GM12801 (cell line): ENCODE measurements around the gene GDPD5.

Experiments
- CTCF ChIP-seq: IDR thresholded peaks from one replicate; pipeline ENCODE4 v1.5.1; 2011; ENCODE audit warnings: control low read depth; ENCODE audit not compliant: insufficient read length; ENCODE audit errors: extremely low read depth

GDPD5 gene

DNA sequence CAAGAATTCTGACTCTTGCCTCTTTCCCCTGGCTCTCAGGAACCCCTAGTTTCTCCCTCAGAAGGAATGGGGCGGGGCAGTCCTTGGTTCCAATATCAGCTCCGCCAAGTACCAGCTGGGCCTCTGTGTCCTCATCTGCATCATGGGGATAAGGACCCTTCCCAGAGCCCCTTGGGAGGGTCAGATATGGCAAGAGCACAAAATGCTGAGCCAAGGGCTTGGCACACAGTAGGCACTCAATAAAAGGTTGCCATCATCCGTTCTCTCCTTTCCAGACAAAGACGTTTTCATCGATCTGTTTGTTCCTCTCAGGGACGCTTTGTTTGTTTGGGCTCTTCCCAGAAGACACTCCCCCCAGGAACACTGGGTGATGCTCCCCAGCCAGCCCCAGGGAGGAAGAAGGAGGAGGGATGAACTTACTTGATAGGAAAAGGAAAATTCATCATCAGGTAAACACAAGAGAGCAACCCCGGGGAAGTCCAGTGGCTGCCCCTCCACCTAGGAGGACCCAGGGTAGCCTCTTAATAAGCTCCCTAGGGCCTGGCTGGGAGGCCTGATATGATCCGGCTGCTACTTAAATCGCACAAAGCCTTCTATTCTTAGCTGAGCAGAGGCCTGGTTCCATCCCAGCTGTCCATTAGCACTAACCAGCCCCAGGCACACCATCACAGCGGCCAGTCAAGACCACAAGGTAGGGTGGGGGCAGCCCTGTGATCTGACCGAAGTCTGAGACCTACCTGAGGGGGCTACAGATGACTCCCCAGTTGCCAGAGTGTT is 19.6 kb downstream of the GDPD5 start:
- TF ChIP-seq CTCF = no peak

DNA sequence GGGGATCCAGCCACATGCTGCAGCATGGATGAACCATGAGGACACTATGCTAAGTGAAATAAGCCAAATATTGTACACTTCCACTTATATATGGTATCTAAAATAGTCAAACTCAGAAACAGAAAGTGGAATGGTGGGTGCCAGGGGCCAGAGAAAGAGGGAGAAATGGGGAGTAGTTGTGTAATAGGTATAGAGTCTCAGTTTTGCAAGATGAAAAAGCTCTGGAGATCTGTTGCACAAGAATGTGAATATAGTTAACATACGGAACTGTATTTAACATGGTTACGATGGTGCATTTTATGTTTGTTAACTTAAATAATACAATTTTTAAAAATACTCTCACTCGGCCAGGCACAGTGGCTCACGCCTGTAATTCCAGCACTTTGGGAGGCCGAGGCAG is 21.2 kb downstream of the GDPD5 start:
- TF ChIP-seq CTCF = no peak

DNA sequence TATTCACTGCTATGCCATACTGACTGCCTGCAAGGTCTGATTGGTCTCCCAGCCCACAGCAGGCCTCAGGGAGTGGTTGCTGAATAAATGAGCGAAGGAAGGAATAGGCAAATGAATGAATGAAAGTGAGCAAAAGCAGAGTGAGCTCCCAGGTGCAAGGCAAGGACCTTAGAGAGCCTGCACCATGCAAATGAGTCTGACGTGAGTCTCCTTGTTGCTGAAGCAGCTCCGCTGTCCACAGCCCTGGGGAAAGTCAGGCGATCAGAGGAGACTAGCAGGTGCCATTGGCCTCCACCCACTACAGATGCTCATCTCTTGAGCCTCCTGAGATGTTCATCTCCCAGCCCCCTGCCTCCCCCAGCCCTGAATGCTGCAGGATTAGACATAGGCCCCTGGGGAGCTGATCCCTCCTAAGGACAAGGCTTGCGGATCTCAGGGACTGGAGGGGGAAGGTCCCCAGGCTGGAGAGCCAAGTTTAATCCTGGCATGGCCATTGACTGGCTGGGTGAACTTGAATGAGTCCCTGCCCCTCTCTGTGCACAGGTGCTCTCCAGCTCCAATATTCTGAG is 22.1 kb downstream of the GDPD5 start:
- TF ChIP-seq CTCF = no peak

- no peak for TF ChIP-seq CTCF
These were observed 23.6 kb downstream of the GDPD5 start for GRCh38 chr11:75502138-75502537.

DNA sequence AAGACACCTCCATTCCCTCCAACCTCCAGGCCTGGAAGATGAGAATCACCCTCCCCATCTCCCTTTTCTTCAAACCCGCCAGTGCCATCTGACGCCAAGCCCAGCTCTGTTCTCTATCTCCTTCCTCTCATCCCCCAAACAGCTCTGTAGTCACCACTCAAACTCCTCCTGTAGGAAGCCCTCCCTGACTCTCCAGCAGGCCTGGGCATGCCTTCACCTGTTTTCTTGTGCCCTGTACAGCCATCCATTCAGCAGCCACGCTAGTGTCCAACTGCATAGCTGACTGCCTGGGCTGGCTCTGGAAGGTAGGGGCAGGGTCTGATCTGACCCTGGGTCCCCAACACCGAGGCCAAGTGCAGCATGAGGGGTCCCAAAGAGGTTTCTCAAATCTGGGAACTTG is 25.0 kb downstream of the GDPD5 start:
- no peak for TF ChIP-seq CTCF

GRCh38 chr11:75499423-75500190 is 26.1 kb downstream of the GDPD5 start:
- TF ChIP-seq CTCF = no peak

DNA sequence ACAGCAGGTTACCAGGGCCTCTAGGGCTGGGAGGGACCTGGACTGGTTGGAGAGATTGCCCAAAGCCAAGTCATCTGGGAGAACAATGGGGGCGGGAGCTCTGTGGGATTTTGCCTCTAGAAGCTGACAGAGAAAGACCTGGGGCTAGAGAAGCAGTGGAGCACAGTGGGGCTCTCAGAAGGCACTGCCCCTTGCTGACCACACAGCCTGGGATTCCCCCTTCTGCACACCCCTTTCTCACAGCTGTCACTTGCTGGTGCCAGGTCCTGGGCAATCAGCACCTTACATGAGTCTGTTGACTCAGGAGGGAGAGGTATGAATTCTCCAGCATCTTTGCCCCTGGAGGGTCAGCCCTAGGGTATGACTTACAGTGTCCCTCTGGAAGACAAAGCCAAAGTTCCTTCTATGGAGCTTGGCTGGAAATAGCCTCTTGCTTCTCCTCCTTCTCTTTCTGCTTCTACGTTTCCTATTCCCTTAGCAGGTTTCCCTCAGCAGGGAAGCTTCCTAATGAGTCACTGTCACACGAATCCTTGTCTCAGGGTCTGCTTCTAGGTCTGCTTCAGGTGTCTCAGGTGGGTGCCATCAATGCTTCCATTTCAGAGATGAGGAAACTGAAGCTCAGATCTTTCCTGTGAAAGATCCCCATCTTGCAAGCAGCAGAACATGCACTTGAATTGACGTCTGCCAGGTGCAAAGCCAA is 27.0 kb downstream of the GDPD5 start:
- TF ChIP-seq CTCF = no peak
